Measurements from ENCODE around the gene FAIM. TPM values are rescaled to one million over a fixed set of nuclear protein-coding genes. Genes with fewer than 3 reads are reported as not detected.
"Not testable (repeated sequence)": the region's sequence is repeated elsewhere in the genome, so short reads cannot be mapped to it uniquely, and the experiment has no call there.

FAIM gene, protein sequence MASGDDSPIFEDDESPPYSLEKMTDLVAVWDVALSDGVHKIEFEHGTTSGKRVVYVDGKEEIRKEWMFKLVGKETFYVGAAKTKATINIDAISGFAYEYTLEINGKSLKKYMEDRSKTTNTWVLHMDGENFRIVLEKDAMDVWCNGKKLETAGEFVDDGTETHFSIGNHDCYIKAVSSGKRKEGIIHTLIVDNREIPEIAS
- 1 to 10 TPM; 3.0 to 4.7 (median 4.4) TPM for total RNA-seq

DNA sequence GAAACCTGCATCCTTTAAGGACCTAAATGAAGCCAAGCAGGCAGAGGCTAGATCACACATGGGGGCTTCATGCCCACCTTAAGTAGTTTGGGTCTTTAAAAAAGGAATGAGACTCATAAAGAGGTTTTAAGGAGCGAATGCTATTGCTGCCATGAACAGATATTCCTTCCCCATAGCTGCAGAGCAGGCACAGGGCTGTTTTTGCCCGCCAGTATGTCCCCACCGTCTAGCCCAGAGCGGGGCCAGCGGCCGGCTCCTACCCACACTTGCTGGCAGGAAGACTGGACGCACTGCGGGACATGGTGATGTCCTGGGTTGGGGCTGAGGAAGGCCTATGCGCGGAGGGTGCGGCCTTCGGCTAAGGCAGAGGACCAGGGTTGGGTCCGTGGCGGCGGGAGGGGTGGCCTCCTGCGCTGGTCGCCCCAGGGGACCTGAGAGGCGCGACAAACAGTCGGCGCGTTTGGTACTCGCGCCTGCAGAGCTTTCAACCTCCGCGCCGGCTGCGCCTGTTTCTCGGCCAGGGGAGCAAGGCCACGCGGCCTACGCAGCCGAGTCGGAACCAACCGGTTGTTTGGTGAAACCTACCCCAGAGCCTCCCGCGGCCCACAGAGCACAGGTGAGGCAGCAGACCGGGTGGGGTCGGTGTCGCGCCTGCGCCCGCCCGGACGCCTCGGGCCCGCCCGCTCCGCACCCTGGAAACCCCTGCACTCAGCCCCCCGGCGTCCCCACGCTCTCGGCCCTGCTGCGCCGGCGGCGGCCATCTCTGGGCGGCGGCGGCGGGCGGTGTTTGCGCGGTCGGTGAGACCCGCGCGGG lies at the start of gene FAIM:
Gene FAIM, plus strand, starts transcription at position 450 of the 814 bp plus-strand sequence. CDS start 10,956 bp downstream, outside the sequence.
- Mint-ChIP-seq H3K9me3 (no peaks in the 10 kb centered on the region), H3K4me3 (peak within 1 kb of the TSS; percentile 84), H3K4me1 (ENCODE audit: low read depth) (peaks cover 12% of the 10 kb centered on the region), H3K27me3 (ENCODE audit: low read depth) (no peaks in the 10 kb centered on the region), H3K36me3 (ENCODE audit: insufficient read depth) (peaks cover 2% of the 10 kb centered on the region)
- peak; percentile 64 for DNase-seq
- peak; percentile 87 to 89 for ATAC-seq

DNA sequence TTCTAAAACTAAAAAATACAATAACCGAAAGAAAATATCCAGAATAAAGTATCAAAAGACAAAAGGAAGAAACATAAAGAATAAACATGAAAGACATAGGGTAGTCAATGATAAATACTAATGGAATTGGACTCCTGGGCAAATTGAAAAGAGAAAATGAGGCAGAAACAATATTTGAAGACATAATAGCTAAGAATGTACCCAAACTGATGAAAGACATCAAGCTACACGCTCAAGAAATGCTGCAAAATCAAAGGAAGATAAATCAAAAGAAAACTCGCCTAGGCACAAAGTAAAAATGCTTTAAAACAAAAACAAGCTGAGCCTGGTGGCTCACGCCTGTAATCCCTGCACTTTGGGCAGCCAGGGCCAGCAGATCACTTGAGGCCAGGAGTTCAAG lies 49.4 kb upstream of the FAIM start:
- Mint-ChIP-seq H3K4me3 (no peak overlapping the region), H3K9me3 (peaks cover 32% of the 10 kb centered on the region), H3K4me1 (ENCODE audit: low read depth) (peaks cover 5% of the 10 kb centered on the region), H3K36me3 (ENCODE audit: insufficient read depth) (peaks cover 63% of the 10 kb centered on the region), H3K27me3 (ENCODE audit: low read depth) (no peaks in the 10 kb centered on the region)
- no peak for DNase-seq
- ATAC-seq: no peak

DNA sequence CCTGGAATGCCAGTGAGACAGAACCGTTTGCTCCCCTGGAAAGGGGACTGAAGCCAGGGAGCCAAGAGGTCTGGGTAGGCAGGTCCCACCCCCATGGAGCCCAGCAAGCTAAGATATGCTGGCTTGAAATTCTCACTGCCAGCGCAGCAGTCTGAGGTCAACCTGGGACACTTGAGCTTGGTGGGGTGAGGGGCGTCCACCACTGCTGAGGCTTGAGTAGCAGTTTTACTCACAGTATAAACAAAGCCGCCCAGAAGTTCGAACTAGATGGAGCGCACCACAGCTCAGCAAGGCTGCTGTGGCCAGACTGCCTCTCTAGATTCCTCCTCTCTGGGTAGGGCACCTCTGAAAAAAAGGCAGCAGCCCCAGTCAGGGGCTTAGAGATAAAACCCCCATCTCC lies 48.1 kb upstream of the FAIM start:
- peaks cover 27% of the 10 kb centered on the region for H3K9me3 Mint-ChIP-seq
- ATAC-seq (no peak), DNase-seq (no peak)
- no peaks in the 10 kb centered on the region for H3K27me3 Mint-ChIP-seq (ENCODE audit: low read depth)
- no peak overlapping the region for H3K4me3 Mint-ChIP-seq
- peaks cover 68% of the 10 kb centered on the region for H3K36me3 Mint-ChIP-seq (ENCODE audit: insufficient read depth)
- peaks cover 5% of the 10 kb centered on the region for H3K4me1 Mint-ChIP-seq (ENCODE audit: low read depth)

DNA sequence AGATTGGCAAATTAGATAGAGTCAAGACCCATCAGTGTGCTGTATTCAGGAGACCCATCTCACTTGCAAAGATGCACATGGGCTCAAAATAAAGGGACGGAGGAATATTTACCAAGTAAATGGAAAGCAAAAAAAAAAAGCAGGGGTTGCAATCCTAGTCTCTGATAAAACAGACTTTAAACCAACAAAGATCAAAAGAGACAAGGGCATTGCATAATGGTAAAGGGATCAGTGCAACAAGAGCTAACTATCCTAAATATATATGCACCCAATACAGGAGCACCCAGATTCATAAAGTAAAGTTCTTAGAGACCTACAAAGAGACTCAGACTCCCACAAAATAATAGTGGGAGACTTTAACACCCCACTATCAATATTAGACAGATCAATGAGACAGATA lies 45.7 kb upstream of the FAIM start:
- not testable (repeated sequence) for H3K4me1 Mint-ChIP-seq (ENCODE audit: low read depth); H3K4me3 Mint-ChIP-seq; DNase-seq; ATAC-seq; H3K27me3 Mint-ChIP-seq (ENCODE audit: low read depth)
- Mint-ChIP-seq H3K36me3 (ENCODE audit: insufficient read depth) (peaks cover 62% of the 10 kb centered on the region), H3K9me3 (peaks cover 20% of the 10 kb centered on the region)

DNA sequence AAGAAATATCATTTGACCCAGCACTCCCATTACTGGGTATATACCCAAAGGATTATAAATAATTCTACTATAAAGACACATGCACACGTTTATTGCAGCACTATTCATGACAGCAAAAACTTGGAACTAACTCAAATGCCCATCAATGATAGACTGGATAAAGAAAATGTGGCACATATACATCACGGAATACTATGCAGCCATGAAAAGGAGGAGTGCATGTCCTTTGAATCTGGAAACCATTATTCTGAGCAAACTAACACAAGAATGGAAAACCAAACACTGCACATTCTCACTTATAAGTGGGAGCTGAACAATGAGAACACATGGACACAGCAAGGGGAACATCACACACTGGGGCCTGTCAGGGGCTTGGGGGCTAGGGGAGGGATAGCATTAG lies 42.3 kb upstream of the FAIM start:
- H3K27me3 Mint-ChIP-seq (ENCODE audit: low read depth); ATAC-seq; H3K4me3 Mint-ChIP-seq; DNase-seq; H3K4me1 Mint-ChIP-seq (ENCODE audit: low read depth); H3K9me3 Mint-ChIP-seq: not testable (repeated sequence)
- H3K36me3 Mint-ChIP-seq (ENCODE audit: insufficient read depth): peaks cover 44% of the 10 kb centered on the region

DNA sequence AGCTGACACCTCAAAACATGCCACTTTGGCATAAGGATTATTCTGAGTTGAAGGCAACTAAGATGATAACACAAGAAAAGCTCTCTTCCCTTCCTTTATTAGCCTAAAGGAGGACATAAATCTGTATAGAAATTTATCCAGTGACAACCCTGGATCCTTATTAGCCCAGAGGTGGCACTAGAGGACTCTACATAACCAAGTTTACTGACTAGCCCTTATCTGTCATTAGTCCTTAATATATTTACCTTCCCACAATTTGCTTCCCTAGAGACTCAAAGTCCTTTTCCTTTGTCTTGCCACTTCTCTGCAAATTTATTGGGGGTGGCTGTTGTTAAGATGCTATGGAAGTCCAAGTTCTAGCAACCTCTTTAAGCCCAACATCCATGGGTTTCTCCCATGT lies 41.2 kb upstream of the FAIM start:
- no peak overlapping the region for H3K4me3 Mint-ChIP-seq
- H3K27me3 Mint-ChIP-seq (ENCODE audit: low read depth): no peaks in the 10 kb centered on the region
- H3K36me3 Mint-ChIP-seq (ENCODE audit: insufficient read depth): peaks cover 40% of the 10 kb centered on the region
- peaks cover 9% of the 10 kb centered on the region for H3K4me1 Mint-ChIP-seq (ENCODE audit: low read depth)
- no peaks in the 10 kb centered on the region for H3K9me3 Mint-ChIP-seq
- DNase-seq: no peak
- no peak for ATAC-seq

DNA sequence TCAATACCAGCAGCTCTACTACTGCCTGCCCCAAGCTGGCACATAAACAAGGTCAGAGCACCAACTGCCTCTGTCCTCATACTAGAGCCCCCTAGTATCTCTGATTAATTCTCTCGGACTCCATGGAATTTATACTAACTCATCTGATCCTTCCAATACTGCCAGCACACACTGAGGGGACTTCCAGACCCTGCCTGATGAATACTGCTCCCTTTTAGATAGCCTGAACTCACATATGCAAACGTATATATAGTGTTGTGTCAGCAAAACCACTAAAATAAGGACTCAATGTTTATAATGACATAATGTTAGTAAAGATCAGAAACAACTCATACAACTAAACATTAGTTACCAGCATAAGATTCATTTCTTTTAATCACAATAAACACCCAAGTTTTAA lies 39.5 kb upstream of the FAIM start:
- Mint-ChIP-seq H3K4me3 (no peak overlapping the region), H3K4me1 (ENCODE audit: low read depth) (peaks cover 4% of the 10 kb centered on the region), H3K27me3 (ENCODE audit: low read depth) (no peaks in the 10 kb centered on the region), H3K36me3 (ENCODE audit: insufficient read depth) (peaks cover 40% of the 10 kb centered on the region), H3K9me3 (peaks cover 9% of the 10 kb centered on the region)
- ATAC-seq: no peak
- DNase-seq: no peak

DNA sequence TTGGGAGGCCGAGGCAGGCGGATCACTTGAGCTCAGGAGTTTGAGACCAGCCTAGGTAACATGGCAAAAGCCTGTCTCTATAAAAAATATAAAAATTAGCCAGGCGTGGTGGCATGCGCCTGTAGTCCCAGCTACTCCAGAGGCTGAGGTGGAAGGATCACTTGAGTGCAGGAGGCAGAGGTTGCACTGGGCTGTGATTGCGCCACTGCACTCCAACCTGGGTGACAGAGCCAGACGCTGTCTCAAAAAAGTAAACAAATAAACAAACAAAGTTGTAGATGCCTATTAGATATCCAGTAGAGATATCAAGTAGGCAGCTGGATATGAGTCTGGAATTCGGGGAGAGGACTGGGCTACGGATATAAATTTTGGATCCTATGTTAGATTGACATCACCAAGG lies 38.9 kb upstream of the FAIM start:
- not testable (repeated sequence) for H3K4me1 Mint-ChIP-seq (ENCODE audit: low read depth); DNase-seq
- H3K36me3 Mint-ChIP-seq (ENCODE audit: insufficient read depth): peaks cover 34% of the 10 kb centered on the region

DNA sequence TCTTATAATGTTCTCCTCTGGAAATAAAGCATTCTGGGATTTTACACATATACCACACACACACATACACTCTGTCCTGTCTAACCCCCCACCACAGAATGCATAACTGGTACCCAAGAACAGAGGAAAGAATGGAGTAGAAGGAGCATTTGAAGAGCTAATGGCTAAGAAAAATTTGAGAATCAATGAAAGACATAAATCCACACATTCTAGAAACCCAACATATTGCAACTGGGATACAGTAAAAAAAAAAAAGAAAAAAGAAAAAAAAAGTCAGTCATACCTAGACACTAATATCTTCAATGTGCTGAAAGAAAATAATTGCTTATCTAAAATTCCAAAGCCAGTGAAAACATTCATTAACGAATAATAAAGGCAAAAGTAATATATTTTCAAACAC lies 35.4 kb upstream of the FAIM start:
- no peaks in the 10 kb centered on the region for H3K27me3 Mint-ChIP-seq (ENCODE audit: low read depth)
- DNase-seq: no peak
- peaks cover 19% of the 10 kb centered on the region for H3K4me1 Mint-ChIP-seq (ENCODE audit: low read depth)
- H3K4me3 Mint-ChIP-seq: no peak overlapping the region
- peaks cover 14% of the 10 kb centered on the region for H3K9me3 Mint-ChIP-seq
- H3K36me3 Mint-ChIP-seq (ENCODE audit: insufficient read depth): peaks cover 33% of the 10 kb centered on the region
- ATAC-seq: no peak

More for the DNA sequence above, 38.9 kb upstream of the FAIM start:
- not testable (repeated sequence) for H3K9me3 Mint-ChIP-seq; ATAC-seq; H3K27me3 Mint-ChIP-seq (ENCODE audit: low read depth); H3K4me3 Mint-ChIP-seq

DNA sequence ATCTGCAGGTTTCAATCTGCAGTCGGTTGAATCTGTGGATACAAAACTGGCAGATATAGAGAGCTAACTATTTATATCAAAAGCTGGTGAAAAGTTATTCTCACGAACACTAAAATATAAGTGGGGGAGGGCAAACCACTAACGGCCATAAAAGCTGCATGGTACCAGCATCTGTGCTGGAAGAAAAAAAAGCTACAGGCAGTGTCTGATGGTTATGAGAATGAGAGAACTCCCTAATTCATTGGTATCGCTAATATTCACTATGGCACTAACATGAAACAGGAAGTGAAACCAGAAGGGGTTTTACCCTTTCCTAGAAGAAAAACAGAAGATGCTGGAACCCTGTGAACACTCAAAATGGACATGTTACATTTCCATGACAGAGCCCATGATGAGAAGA lies 30.4 kb upstream of the FAIM start:
- peaks cover 10% of the 10 kb centered on the region for H3K9me3 Mint-ChIP-seq
- peaks cover 26% of the 10 kb centered on the region for H3K4me1 Mint-ChIP-seq (ENCODE audit: low read depth)
- no peaks in the 10 kb centered on the region for H3K27me3 Mint-ChIP-seq (ENCODE audit: low read depth)
- H3K4me3 Mint-ChIP-seq: peak overlapping the region; percentile 33
- ATAC-seq (peak; percentile 41 to 60), DNase-seq (no peak)
- peaks cover 23% of the 10 kb centered on the region for H3K36me3 Mint-ChIP-seq (ENCODE audit: insufficient read depth)

DNA sequence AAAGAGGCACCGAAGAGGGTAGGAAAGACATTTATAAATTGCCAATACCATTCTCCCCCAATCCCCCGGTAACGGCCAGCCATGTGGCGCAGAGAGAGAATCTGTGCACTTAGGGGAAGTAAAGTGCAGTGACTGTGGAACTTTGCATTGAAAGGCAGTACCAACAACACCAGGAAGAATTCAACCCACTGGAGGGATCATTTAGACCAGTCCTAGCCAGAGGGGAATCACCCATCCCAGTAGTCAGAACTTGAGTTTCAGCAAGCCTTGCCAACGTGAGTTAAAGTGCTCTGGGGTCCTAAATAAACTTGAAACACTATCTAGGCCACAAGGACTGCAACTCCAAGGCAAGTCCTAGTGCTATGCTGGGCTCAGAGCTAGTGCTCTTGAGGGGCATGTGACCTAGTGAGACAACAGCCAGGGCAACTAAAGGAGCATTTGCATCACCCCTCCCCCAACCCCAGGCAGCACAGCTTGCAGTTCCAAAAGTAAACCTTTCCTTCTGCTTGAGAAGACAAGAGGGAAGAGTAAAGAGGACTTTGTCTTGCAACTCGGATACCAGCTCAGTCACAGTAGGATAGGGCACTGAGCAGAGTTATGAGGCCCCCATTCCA lies 29.5 kb upstream of the FAIM start:
- ATAC-seq (no peak), DNase-seq (no peak)
- Mint-ChIP-seq H3K4me1 (ENCODE audit: low read depth) (peaks cover 35% of the 10 kb centered on the region), H3K9me3 (peaks cover 4% of the 10 kb centered on the region), H3K36me3 (ENCODE audit: insufficient read depth) (peaks cover 14% of the 10 kb centered on the region), H3K27me3 (ENCODE audit: low read depth) (no peaks in the 10 kb centered on the region), H3K4me3 (no peak overlapping the region)

DNA sequence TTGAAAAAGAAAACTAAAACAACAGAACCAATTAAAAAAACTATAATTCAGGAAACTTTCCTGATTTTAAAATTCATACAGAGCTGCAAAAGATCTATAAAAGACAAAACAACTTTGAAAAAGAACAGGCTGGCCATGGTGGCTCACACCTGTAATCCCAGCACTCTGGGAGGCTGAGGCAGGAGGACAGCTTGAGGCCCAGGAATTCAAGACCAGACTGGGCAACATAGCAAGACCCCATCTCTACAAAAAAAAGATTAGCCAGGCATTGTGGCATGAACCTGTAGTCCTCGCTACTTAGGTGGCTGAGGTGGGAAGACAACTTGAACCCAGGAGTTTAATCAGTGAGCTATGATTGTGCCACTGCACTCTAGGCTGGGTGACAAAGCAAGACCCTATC lies 21.2 kb upstream of the FAIM start:
- ATAC-seq (no peak), DNase-seq (no peak)
- H3K4me3 Mint-ChIP-seq: no peak overlapping the region
- H3K36me3 Mint-ChIP-seq (ENCODE audit: insufficient read depth): peaks cover 15% of the 10 kb centered on the region
- H3K4me1 Mint-ChIP-seq (ENCODE audit: low read depth): peaks cover 15% of the 10 kb centered on the region
- no peaks in the 10 kb centered on the region for H3K9me3 Mint-ChIP-seq
- no peaks in the 10 kb centered on the region for H3K27me3 Mint-ChIP-seq (ENCODE audit: low read depth)

DNA sequence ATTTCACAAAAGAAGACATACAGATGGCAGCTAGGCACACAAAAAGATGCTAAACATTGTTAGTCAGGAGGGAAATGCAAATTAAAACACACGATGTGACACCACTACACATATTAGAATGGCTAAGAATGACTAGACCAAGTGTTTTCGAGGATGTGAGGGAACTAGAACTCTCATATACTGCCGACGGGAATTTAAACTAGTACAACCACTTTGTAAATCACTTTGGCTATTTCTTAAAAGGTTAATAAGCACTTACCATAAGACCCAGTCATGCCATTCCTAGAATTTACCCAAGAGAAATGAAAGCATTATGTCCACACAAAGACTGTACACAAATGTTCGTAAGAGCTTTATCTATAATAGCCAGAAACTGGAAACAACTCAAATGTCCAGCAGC lies 20.1 kb upstream of the FAIM start:
- peaks cover 12% of the 10 kb centered on the region for H3K4me1 Mint-ChIP-seq (ENCODE audit: low read depth)
- peaks cover 15% of the 10 kb centered on the region for H3K36me3 Mint-ChIP-seq (ENCODE audit: insufficient read depth)
- no peaks in the 10 kb centered on the region for H3K9me3 Mint-ChIP-seq
- no peak overlapping the region for H3K4me3 Mint-ChIP-seq
- DNase-seq (no peak), ATAC-seq (no peak)
- H3K27me3 Mint-ChIP-seq (ENCODE audit: low read depth): no peaks in the 10 kb centered on the region

DNA sequence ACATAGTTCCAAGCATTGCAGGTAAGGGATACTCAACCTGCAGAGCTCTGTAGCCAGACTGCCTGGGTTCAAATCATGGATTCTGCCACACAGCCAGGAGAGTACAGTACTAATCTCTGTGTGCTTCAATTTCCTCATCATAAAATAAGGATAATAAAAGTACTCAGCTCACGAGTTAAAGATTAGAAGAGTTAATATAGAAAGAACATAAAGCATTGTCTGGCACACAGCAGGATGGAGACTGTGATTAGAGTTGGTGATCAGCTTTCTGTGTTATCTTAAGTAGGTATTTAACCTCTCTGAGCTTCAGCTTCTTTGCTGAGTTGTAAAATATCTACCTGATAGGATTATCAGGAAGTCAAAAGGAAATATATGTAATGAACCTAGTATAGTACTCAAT lies 17.2 kb upstream of the FAIM start:
- H3K27me3 Mint-ChIP-seq (ENCODE audit: low read depth): no peaks in the 10 kb centered on the region
- DNase-seq (no peak), ATAC-seq (no peak)
- peaks cover 12% of the 10 kb centered on the region for H3K36me3 Mint-ChIP-seq (ENCODE audit: insufficient read depth)
- H3K4me3 Mint-ChIP-seq: no peak overlapping the region
- H3K4me1 Mint-ChIP-seq (ENCODE audit: low read depth): peaks cover 10% of the 10 kb centered on the region
- H3K9me3 Mint-ChIP-seq: no peaks in the 10 kb centered on the region
